HL-60/S4 treated with retinoic acid at 250 ng/mL for 4 days and 3 days (cell line): Measurements from ENCODE around the gene SCAI.
"Not testable (repeated sequence)": the region's sequence is repeated elsewhere in the genome, so short reads cannot be mapped to it uniquely, and the experiment has no call there.

Experiments used
- in situ Hi-C: fragments of 300-500 bp; cut with MboI; formaldehyde crosslinking; loops from 2 replicates; pipeline ENCODE4 v1.7.0; 2022; ENCODE audit warnings: low sequenced_read_pairs

The SCAI gene

DNA sequence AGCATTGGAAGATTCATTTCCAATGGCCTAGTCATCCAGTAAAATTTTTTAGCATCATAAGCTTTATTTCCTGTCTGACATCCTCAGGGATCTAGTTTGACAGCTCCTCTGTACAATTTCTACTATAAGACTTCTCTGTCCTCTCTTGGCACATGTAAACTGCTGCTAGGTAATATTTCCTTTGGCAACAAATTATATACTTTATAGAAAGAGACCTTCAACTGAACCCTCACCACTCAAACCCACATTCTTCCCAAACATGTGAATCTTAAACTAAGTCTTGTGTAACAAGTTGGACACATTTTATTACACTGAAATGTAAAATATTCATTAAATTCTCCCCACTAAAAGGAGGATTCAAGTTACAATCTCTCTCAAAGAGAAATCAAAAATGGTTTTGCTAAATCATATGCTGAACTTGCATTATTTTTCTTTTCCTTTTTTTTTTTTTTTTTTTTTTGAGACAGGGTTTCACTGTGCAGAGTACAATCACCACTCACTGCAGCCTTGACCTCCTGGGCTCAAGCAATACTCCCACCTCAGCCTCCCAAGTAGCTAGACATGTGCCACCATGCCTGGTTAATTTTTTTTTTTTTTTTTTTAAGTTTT is 36.9 kb downstream of the SCAI start:
- in situ Hi-C loops, result no loop called here

DNA sequence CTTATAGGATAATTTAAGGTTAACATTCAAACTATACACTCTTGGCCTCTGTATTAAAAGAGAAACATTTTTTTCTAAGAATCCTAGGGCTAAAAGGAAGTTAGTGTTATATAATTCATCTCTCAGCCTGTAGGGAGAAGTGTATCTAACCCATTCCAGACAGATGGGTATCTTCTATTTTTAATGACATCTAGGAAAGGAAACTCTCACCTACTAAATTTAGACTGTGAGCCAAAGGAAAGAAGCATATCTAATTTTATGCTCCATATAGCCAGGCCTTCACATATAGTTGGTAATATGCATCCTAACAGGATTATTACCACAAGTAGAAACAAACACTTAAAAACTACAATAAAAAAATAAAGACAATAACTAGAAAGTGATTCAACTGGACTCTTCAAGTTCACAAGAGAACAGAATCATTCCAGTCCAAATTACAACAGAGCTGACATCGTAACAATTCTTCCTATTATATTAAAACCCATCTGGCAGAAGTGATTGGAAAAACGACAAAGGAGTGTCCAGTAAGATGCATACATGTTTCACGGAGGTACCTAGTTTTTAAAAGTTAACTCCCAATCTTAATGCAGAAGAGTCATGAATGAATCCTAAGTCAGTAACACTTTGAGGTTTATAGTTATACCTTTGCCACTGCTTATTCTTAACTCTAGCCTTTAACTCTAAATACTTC is 39.4 kb downstream of the SCAI start:
- in situ Hi-C loops, result no loop called here

DNA sequence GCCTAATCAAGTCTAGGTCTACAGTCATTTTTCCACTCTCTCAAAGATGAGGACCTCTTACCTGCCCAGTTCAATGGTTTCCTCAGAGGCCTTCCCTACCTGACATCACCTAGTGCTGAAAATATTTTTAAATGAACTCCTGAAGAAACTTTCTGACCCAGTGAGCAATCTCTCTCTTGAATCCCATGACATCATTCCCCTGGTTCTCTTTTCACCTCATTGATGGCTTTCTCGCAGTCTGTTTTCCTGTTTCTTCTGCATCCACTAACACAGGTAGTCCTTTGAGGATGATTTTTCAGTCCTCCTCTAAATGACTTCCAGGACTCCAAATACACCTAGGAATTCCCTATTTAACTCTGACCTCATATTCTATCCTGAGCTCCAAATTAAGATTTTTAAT is 40.3 kb downstream of the SCAI start:
- in situ Hi-C loops, result no loop called here

DNA sequence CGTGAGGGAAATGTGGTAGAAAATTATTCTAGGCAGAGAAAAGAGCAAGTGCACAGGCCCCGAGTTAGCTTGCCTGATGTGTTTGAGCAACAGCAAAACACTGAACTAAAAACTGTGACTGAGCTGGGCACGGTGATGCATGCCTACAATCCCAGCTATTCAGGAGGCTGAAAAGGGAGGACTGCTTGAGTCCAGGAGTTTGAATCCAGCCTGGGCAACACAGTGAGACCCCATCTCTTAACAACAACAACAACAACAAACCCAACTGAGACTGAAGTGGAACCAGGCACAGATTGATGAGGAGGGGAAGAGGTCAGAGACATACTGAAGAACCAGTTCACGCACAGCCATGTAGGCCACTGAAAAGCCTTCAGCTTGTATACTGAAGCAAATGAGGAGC is 42.5 kb downstream of the SCAI start:
- in situ Hi-C loops, result no loop called here

DNA sequence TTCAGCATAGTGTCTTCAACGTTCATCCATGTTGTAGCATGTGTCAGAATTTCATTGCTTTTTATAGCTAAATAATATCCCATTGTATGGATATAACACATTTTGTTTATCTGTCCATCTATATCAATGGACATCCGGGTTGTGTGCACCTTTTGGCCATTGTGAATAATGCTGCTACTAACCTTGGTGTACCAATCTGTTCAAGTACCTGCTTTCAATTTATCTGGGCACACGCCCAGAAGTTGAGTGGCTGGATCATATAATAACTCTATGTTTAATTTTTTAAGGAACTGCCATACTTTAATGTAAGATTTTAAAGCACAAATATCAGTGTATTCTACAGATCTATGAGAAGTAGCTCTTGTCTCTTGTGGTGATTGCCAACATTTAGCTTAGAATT is 43.5 kb downstream of the SCAI start:
- in situ Hi-C loops, result no loop called here

DNA sequence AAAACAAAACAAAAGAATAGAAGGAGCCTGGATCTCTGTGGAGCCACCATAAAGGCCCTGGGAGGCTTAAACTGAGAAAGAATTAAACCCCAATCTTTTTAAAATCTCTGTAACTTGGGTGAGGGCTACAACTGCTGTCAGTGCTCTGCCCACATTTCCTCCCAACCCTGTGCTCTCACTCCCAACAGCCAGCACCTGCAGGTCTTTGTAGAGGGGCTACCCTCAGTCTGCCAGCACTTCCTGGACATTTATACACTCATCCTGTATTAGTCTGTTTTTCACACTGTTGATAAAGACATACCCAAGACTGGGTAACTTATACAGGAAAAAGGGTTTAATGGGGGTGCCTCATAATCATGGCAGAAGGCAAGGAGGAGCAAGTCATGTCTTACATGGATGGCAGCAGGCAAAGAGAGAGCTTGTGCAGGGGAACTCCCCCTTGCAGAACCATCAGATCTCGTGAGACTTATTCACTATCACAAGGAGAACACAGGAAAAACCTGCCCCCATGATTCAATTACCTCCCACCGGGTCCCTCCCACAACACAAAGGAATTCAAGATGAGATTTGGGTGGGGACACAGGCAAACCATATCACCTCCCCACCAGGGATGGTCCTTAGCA is 47.4 kb downstream of the SCAI start:
- in situ Hi-C loops, result no loop called here

DNA sequence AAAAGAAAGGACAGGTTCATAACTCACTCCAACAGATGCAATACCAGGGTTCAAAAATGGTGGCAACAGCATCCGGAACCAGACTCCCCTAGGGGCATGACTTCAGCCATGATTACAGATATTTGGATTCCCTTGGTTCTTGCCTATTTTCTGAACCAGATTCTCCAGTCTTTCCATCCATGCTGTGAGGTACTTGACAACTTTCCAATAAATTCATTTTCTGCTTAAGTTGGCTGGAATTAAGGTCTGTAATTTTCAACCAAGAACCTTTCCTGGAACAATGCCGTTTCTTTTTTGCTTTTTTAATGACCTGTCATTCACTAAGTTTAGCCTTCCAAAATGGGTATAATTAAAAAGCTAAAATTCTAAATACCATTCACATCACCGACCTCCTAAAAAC is 52.2 kb downstream of the SCAI start:
- in situ Hi-C loops, result no loop called here

DNA sequence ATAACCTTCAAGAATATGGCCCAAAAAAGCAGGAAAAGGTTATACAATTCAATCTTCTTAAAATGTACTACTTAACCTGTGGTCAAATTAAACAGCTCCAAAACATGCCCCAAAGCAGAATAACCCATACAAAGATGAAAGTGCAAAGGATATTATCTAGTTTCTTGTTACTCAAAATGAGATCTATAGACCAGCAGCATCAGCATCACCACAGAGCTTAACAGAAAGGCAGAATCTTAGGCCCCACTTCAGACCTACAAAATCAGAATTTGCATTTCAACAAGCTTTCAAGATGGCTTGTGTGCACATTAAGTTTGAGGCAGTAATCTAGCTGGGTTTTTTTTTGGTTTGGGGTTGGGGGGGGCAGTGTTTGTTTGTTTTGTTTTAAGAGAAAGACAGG is 54.0 kb downstream of the SCAI start:
- in situ Hi-C loops, result no loop called here

DNA sequence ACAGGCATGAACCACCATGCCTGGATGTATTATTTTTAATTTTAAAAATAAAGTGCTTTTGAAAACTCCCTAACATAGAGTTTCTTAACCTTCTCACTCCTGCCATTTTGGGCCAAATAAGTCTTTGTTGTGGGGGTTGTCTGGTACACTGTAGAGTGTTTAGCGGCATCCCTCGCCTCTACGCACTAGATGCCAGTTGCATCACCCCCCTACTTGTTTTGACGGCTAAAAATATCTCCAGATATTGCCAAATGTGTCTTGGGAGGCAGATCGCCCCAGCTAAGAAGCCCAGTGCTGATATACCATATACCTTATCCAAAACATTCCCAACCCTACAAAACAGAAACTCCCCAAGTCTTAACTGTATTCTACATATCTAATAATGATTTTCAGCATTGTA is 54.6 kb downstream of the SCAI start:
- in situ Hi-C loops, result no loop called here

DNA sequence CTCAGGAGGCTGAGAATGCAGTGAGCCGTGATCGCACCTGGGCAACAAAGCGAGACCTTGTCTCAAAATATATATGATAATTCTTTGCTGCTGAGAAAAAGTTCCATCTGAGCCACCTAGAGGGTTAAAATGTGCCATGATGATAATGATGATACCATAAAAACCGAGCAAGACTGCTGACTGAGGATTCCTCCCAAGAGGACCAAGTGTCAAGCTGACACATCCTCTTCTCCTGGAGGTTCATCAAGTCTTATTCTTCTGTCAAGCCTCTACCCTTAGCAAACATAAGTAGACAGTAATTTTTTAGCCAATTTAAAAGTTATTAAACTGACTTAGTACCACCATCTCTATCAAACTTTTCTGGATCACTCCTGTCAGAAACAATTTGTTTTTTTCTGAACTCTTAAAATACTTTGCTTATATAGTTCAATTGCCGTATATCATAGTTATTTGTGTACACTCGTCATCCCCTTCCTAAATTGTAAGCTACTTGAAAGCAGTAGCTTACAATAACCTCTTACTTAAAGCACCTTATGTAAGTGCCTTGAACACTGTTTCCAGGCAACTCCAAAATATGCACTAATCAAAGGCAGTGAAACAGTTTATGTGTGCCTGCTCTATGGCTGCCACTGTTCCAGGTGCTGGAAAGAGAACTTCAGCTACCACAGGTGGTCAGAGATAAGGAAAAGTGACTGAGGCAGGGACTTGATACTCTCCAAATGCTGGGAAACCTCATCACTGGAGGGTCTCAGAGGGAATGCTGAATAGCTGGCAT is 57.4 kb downstream of the SCAI start:
- in situ Hi-C loops, result no loop called here

DNA sequence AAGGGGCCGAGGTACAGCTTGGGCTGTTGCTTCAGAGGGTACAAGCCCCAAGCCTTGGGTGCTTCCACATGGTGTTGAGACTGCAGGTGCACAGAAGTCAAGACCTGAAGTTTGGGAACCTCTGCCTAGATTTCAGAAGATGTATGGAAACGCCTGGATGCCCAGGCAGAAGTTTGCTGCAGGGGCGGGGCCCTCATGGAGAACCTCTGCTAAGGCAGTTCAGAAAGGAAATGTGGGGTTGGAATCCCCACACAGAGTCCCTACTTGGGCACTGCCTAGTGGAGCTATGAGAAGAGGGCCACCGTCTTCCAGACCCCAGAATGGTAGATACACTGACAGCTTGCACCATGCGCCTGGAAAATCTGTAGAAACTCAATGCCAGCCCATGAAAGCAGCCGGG is 61.1 kb downstream of the SCAI start:
- in situ Hi-C loops, result not testable (repeated sequence)

DNA sequence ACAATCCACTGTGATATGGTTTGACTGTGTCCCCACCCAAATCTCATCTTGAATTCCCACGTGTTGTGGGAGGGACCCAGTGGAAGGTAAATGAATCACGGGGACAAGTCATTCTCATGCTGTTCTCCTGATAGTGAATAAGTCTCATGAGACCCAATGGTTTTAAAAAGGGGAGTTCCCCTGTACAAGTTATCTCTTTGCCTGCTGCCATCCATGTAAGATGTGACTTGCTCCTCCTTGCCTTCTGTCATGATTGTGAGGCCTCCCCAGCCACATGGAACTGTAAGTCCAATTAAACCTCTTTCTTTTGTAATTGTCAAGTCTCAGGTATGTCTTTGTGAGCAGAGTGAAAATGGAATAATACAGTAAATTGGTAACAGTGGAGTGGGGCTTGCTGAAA is 62.5 kb downstream of the SCAI start:
- in situ Hi-C loops, result not testable (repeated sequence)

DNA sequence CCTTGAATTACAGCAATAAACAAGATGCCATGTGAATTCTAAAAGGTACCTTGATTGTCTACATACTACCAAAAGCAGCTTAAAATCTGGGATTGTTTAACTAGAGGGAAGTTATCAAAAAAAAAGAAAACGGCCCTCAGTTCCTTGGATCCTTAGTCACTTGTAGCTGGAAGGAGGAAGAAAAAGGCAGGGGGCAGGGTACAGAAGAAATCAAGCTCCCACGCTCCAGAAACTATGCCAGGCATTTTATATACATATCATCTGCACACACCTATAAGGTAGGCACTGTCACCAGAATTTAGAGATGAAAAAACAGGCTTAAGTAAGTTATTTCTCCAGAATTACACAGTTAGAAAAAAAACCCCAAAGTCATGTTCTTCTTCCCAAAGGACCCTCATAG is 63.4 kb downstream of the SCAI start:
- in situ Hi-C loops, result no loop called here

DNA sequence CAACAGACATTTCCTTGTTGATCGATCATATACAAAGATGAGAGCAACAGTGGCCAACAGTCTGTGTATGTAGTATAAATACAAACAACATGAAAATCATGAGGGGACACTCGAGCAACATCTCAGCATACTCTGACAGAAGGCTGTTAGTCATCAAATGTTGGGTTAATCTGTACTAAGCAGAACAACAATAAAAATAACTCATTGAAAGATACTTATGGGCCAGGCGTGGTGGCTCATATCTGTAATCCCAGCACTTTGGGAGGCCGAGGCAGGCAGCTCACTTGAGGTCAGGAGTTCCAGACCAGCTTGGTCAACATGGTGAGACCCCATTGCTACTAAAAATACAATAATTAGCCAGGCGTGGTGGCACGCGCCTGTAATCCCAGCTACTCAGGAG is 67.3 kb downstream of the SCAI start:
- in situ Hi-C loops, result no loop called here

DNA sequence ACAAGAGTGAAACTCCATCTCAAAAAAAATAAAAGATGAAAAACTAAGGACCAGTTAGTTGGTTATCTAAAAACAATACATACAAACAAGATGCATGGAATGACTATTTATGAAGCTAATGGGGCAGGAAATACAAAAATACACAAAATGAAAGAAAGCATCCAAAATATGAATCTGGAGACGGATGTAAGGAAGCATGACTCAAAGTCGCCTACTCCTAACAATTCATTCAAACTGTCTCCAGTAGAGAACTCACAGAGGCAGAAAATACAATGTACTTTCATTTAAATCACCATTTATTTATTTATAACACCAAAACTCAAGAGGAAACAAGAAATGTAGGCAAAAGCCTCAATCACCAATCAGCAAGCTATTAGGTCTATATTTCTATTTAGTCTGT is 68.4 kb downstream of the SCAI start:
- in situ Hi-C loops, result no loop called here

DNA sequence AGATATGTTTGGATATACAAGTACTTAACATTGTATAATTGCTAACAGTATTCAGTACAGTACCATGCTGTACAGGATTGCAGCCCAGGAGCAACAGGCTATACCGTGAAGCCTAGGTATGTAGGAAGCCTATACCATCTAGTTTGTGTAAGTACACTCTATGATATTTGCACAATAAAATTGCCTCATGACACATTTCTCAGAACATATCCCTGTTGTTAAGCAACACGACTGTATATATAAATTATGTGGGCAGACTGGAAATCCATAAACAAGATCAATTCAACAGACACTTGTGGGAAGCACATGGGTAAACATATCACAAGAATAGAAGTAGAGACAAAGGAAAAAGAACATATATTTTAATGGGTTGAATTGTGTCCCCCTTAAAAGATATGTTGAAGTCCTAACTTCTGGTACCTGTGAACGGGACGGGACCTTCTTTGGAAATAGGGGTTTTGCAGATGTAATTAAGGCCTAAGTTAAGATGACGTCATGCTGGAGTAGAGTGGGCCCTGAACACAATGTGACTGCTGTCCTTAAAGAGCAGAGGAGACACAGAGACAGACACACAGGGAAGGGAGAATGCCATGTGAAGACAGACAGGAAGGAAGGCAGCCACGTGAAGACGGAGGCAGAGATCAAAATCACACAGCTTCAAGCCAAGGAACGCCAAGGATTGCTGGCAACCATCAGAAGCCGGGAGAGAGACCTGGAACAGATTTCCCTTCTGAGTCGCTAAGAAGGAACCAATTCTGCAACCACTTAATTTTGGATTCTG is 76.3 kb downstream of the SCAI start:
- in situ Hi-C loops, result no loop called here

DNA sequence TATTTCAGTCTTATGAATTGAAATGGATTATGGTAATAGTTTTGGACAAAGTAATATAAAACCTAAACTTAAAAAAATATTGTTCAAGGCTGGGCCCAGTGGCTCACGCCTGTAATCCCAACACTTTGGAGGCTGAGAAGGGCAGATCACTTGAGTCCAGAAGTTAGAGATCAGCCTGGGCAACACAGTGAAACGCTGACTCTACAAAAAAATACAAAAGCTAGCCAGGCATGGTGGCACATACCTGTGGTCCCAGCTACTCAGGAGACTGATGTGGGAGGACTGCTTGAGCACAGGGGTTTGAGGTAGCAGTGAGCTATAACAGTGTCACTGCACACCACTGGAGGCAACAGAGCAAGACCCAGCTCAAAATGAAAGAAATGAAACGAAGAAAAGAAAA is 81.9 kb downstream of the SCAI start:
- in situ Hi-C loops, result no loop called here

DNA sequence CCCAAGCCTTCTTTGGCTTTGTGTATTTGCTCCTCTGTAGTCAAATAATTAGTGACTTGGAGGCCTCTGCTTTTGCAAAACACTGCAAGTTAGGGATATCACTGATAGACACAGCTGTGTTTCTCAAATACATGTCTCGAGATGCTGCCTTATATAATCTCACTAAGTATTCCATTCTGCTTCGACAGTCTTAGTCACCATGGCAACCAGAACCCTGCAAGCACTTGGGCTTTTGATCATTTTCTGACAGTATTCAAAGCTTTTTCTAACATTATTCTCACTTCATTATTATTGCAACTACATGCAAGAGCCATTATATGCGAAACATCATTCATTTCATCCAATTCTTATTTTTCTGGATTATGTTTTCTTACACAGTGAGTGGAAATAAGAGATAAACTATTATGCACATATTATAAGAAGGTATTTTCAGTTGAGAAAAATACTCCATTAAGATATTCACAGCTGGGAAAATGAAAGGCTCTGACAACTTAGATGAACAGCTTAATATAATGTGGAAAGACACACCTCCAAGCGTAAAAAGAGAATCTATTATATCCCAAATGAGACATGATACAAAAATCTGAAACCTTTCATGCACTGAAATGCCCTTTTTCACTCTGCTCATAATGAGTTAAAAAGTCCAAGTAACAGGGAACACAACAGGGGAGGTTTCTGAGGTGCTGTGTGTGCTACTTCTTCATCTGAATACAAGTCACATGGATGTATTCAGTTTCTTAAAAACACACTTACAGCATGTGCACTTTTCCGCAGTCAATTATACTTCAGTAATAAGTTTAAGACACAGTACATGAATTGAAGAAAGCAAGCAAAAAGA is 93.9 kb downstream of the SCAI start:
- in situ Hi-C loops, result no loop called here

DNA sequence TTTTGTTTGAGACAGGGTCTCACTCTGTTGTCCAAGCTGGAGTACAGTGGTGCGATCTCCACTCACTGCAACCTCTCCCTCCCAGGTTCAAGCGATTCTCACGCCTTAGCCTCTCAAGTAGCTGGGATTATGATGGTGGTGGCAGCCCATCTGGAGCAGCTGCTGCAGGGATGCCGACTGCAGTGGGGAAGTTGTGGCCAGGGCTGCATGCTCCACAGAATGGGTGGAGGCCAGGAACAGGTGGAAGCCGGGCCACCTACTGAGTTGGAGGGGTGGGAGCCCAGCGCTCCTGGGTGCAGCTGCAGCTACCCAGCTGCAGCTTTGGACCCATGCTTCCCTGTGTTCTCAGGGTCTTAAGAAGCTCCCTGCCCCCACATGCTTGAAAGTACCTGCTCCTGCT is 99.7 kb downstream of the SCAI start:
- in situ Hi-C loops, result no loop called here

DNA sequence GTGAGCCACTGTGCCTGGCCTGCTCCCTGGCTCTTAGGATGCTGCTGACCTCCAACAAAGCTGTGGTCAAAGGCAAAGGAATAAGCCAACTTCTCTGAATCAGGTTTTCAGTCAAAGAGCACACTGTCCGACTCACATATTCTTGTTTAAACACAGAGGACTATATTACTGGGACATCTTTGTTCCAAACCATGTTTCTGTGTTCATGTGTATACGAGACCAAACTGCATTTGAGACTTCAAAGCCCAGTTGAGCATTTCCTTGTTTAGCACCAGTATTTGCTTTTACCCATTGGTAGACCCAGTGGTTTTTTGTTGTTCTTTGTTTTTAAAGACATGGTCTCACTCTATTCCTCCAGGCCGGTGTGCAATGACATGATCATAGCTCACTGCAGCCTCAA is 100.2 kb downstream of the SCAI start:
- in situ Hi-C loops, result no loop called here
